Measurements from ENCODE around the gene GTF2F1. TPM values are rescaled to one million over a fixed set of nuclear protein-coding genes. Genes with fewer than 3 reads are reported as not detected.
"Not testable (repeated sequence)": the region's sequence is repeated elsewhere in the genome, so short reads cannot be mapped to it uniquely, and the experiment has no call there.

The GTF2F1 gene
- total RNA-seq, 2 experiments from 2014 or later, result 67.0 to 70.9 TPM

GRCh38 chr19:6359568-6360341 lies 33.2 kb downstream of the GTF2F1 start:
- Mint-ChIP-seq H3K27me3 (no peaks in the 10 kb centered on the region), H3K9me3 (no peaks in the 10 kb centered on the region), H3K27ac (no peak overlapping the region), H3K36me3 (peaks cover 15% of the 10 kb centered on the region), H3K4me1 (ENCODE audit: low read depth) (peaks cover 18% of the 10 kb centered on the region), H3K4me3 (no peak overlapping the region)
- DNase-seq, result no peak
- intact Hi-C loops (cut with micrococcal nuclease), result no loop called here
- POLR2A ChIA-PET, result interaction anchor here (2.4 kb wide), 1 partner anchor 65 kb away, joined by 8 read pairs; the partner anchor contains the start of gene KHSRP
- CTCF ChIA-PET, result interaction anchor here (1.1 kb wide), 1 partner anchor 33 kb away, joined by 3 read pairs; no protein-coding TSS in a partner anchor

DNA sequence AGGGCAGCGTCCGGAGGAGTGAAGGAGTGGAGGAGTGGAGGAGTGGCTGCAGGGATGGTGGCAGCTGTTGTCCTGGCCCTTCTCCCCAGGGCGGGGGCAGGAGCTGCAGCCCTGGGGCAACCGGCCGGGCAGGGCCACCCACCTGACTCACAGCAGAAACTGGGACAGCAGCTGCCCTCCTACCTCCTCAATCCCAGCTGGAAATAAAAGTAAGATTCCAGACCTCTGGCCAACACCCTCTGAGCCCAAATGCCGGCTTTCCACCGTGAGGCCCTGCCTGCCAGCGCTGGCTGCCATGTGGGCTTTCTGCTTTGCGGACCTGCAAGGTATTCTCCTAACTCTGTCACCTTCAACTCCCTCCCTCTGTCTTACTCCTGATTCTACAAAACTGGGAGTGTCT lies 35.0 kb downstream of the GTF2F1 start:
- Mint-ChIP-seq H3K4me3 (no peak overlapping the region), H3K36me3 (peaks cover 6% of the 10 kb centered on the region), H3K9me3 (no peaks in the 10 kb centered on the region), H3K4me1 (ENCODE audit: low read depth) (peaks cover 9% of the 10 kb centered on the region), H3K27me3 (no peaks in the 10 kb centered on the region), H3K27ac (no peak overlapping the region)
- ChIA-PET POLR2A (no interaction called here), CTCF (interaction anchor here (0.7 to 0.9 kb wide), 2 partner anchors 160 to 230 kb away, joined by 3 read pairs; no protein-coding TSS in a partner anchor)
- intact Hi-C loops (cut with micrococcal nuclease), result no loop called here
- DNase-seq, result no peak

DNA sequence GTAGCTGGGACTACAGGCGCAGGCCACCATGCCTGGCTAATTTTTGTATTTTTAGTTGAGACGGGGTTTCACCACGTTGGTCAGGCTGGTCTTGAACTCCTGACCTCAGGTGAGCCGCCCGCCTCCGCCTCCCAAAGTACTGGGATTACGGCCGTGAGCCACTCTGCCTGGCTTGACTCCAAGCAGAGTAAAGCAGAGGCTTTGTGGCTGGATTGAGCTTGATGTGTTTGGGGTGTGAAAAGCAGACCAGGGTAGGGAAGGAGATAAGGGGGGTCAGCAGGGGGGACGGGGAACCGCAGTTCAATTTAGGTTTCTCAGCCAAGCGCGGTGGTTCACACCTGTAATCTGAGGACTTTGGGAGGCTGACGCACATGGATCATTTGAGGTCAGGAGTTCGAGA lies 35.8 kb downstream of the GTF2F1 start:
- intact Hi-C loops (cut with micrococcal nuclease), result no loop called here
- CTCF ChIA-PET, result interaction anchor here (0.7 to 0.9 kb wide), 2 partner anchors 160 to 230 kb away, joined by 3 read pairs; no protein-coding TSS in a partner anchor
- DNase-seq, result no peak
- H3K9me3 Mint-ChIP-seq, result no peaks in the 10 kb centered on the region
- no peak overlapping the region for H3K27ac Mint-ChIP-seq
- H3K4me1 Mint-ChIP-seq (ENCODE audit: low read depth), result peaks cover 3% of the 10 kb centered on the region
- POLR2A ChIA-PET, result no interaction called here
- H3K27me3 Mint-ChIP-seq, result no peaks in the 10 kb centered on the region
- no peak overlapping the region for H3K4me3 Mint-ChIP-seq
- peaks cover 4% of the 10 kb centered on the region for H3K36me3 Mint-ChIP-seq

DNA sequence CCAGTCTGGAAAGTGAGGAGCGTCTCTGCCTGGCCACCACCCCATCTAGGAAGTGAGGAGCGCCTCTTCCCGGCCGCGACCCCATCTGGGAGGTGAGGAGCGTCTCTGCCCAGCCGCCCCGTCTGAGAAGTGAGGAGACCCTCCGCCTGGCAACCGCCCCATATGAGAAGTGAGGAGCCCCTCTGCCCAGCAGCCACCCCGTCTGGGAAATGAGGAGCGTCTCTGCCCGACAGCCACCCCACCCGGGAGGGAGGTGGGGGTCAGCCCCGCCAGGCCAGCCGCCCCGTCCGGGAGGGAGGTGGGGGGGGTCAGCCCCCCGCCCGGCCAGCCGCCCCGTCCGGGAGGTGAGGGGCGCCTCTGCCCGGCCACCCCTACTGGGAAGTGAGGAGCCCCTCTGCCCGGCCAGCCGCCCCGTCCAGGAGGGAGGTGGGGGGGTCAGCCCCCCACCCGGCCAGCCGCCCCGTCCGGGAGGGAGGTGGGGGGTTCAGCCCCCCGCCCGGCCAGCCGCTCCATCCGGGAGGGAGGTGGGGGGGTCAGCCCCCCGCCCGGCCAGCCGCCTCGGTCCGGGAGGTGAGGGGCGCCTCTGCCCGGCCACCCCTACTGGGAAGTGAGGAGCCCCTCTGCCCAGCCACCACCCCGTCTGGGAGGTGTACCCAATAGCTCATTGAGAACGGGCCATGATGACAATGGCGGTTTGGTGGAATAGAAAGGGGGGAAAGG lies 37.5 kb downstream of the GTF2F1 start:
- intact Hi-C loops (cut with micrococcal nuclease); H3K4me1 Mint-ChIP-seq (ENCODE audit: low read depth); H3K9me3 Mint-ChIP-seq; POLR2A ChIA-PET; H3K4me3 Mint-ChIP-seq; DNase-seq; CTCF ChIA-PET; H3K27ac Mint-ChIP-seq; H3K27me3 Mint-ChIP-seq; H3K36me3 Mint-ChIP-seq: not testable (repeated sequence)

GRCh38 chr19:6354098-6354674 lies 38.8 kb downstream of the GTF2F1 start:
- ChIA-PET POLR2A (no interaction called here), CTCF (interaction anchor here (1.3 kb wide), 1 partner anchor 21 kb away, joined by 3 read pairs; no protein-coding TSS in a partner anchor)
- intact Hi-C loops (cut with micrococcal nuclease), result no loop called here
- Mint-ChIP-seq H3K27me3 (no peaks in the 10 kb centered on the region), H3K36me3 (peaks cover 7% of the 10 kb centered on the region), H3K27ac (no peak overlapping the region), H3K9me3 (no peaks in the 10 kb centered on the region), H3K4me3 (no peak overlapping the region), H3K4me1 (ENCODE audit: low read depth) (no peaks in the 10 kb centered on the region)
- no peak for DNase-seq

- Mint-ChIP-seq H3K4me3 (no peak overlapping the region), H3K9me3 (no peaks in the 10 kb centered on the region), H3K4me1 (ENCODE audit: low read depth) (no peaks in the 10 kb centered on the region), H3K27ac (no peak overlapping the region), H3K36me3 (peaks cover 9% of the 10 kb centered on the region), H3K27me3 (no peaks in the 10 kb centered on the region)
- CTCF ChIA-PET, result interaction anchor here (0.6 to 1.1 kb wide), 4 partner anchors 53 to 988 kb away, joined by 3 to 4 read pairs (median 3); no protein-coding TSS in a partner anchor
- POLR2A ChIA-PET, result no interaction called here
- no peak for DNase-seq
- intact Hi-C loops (cut with micrococcal nuclease), result no loop called here
Measured at GRCh38 chr19:6352381-6353165, 40.4 kb downstream of the GTF2F1 start.

DNA sequence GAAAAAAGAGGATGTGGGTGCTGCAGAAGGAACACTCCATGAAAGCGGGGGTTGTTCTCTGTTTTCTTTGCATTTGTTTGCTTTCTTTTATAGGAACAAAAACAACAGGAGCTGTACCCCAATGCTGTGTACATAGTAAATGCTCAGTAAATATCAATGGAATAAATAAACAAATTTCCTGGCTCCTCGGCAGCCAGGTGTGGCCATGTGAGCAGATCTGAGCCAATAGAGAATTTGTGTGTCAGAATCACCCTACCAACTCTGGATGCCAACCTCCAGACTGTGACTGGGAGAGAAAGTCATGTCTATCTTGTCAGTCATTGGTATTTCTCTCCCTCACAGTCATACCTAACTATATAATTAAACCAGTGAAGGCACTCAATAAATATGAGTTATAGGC lies 42.3 kb downstream of the GTF2F1 start:
- Mint-ChIP-seq H3K27me3 (no peaks in the 10 kb centered on the region), H3K36me3 (peaks cover 9% of the 10 kb centered on the region), H3K4me3 (no peak overlapping the region), H3K27ac (no peak overlapping the region), H3K4me1 (ENCODE audit: low read depth) (no peaks in the 10 kb centered on the region), H3K9me3 (no peaks in the 10 kb centered on the region)
- intact Hi-C loops (cut with micrococcal nuclease), result no loop called here
- POLR2A ChIA-PET, result no interaction called here
- CTCF ChIA-PET, result no interaction called here
- no peak for DNase-seq

GRCh38 chr19:6349271-6349670 lies 43.7 kb downstream of the GTF2F1 start:
- H3K4me1 Mint-ChIP-seq (ENCODE audit: low read depth); H3K9me3 Mint-ChIP-seq; H3K27ac Mint-ChIP-seq; H3K4me3 Mint-ChIP-seq; DNase-seq; POLR2A ChIA-PET; H3K36me3 Mint-ChIP-seq; H3K27me3 Mint-ChIP-seq; CTCF ChIA-PET; intact Hi-C loops (cut with micrococcal nuclease): not testable (repeated sequence)

- Mint-ChIP-seq H3K27ac (no peak overlapping the region), H3K4me3 (no peak overlapping the region), H3K4me1 (ENCODE audit: low read depth) (peaks cover 10% of the 10 kb centered on the region), H3K36me3 (peaks cover 9% of the 10 kb centered on the region), H3K27me3 (no peaks in the 10 kb centered on the region), H3K9me3 (peaks cover 4% of the 10 kb centered on the region)
- no peak for DNase-seq
- intact Hi-C loops (cut with micrococcal nuclease), result no loop called here
- ChIA-PET CTCF (no interaction called here), POLR2A (no interaction called here)
Measured at GRCh38 chr19:6343462-6343861, 49.5 kb downstream of the GTF2F1 start.

GRCh38 chr19:6340493-6341201 lies 52.3 kb downstream of the GTF2F1 start:
- peak; percentile 33 for DNase-seq
- H3K9me3 Mint-ChIP-seq, result peaks cover 4% of the 10 kb centered on the region
- peaks cover 10% of the 10 kb centered on the region for H3K4me1 Mint-ChIP-seq (ENCODE audit: low read depth)
- no peaks in the 10 kb centered on the region for H3K27me3 Mint-ChIP-seq
- intact Hi-C loops (cut with micrococcal nuclease), result no loop called here
- H3K4me3 Mint-ChIP-seq, result no peak overlapping the region
- no peak overlapping the region for H3K27ac Mint-ChIP-seq
- ChIA-PET CTCF (no interaction called here), POLR2A (no interaction called here)
- H3K36me3 Mint-ChIP-seq, result peaks cover 8% of the 10 kb centered on the region

DNA sequence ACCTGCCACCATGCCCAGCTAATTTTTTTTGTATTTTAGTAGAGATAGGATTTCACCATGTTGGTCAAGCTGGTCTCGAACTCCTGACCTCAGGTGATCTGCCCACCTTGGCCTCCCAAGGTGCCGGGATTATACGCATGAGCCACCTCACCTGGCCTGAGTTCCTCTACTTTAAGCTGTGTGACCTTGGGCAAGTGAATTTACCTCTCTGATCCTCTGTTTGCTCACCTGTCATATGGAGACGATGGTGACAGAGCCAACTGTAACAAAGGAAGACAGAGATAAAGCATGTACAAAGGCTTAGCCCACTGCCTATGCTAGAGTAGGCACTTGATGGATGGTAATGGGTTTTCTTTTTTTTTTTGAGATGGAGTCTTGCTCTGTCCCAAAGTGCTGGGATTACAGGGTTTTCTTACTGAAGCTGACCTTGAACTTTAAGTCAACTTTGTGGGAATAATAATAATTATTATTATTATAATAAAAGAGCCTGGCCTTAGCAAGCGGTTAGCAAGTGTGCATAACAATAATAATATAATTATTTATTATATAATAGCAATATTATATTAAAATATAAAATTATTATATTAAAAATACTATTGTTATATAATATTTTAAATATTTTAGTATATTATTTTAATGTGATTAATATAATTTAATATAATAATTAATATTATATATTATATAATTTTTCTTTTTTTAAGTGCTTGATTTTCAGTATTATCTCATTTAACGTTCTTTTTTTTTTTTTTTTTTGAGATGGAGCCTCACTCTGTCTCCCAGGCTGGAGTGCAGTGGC lies 58.3 kb downstream of the GTF2F1 start:
- Mint-ChIP-seq H3K4me1 (ENCODE audit: low read depth) (no peaks in the 10 kb centered on the region), H3K9me3 (peaks cover 4% of the 10 kb centered on the region), H3K27ac (no peak overlapping the region), H3K4me3 (no peak overlapping the region), H3K36me3 (no peaks in the 10 kb centered on the region), H3K27me3 (no peaks in the 10 kb centered on the region)
- DNase-seq, result no peak
- ChIA-PET CTCF (no interaction called here), POLR2A (no interaction called here)
- intact Hi-C loops (cut with micrococcal nuclease), result no loop called here

Data from activated CD4-positive, alpha-beta memory T cell treated with anti-CD3 and anti-CD28 coated beads for 36 hours (primary cell).